D341Med (cell line): ENCODE data around the gene ZFAND2A.
"Not testable (repeated sequence)": the region's sequence is repeated elsewhere in the genome, so short reads cannot be mapped to it uniquely, and the experiment has no call there.

Experiments used
- DNase-seq: peaks from one replicate; pipeline ENCODE4 v3.0.0; 2012; ENCODE audit warnings: low spot score

ZFAND2A gene

DNA sequence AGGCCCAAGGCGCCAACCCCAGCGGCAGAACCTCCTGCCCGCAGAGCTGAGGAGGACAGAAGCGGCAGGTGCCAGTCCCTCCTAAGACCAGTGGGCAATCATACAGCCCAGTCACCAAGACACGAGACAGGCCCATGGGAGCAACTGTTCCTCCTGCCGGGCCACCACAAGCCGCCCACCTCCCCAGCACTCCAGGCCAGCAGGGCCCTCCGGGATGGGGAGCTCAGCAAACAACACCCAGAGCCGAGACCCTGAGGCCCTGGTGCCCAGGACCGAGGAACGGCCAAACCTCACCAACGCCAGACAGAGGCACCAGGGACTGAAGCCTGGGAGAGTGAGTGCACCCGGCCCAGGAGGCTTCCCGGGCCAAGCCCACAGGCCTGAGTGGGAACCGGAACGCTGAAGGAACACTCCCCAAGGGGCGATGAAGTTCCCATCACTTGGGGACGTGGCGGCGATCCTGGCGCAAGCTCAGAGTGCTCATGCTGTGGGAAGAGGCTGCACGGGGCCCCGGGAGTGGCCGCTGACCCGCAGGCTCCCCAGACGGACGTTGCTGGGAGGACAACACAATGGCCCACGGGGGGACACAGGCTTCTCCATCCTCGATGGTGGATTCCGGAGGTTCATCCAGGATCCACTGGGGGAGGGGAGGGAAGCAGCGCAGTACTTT, 37.0 kb downstream of the ZFAND2A start:
- no peak for DNase-seq

GRCh38 chr7:1121886-1122831, 37.8 kb downstream of the ZFAND2A start:
- DNase-seq = no peak

DNA sequence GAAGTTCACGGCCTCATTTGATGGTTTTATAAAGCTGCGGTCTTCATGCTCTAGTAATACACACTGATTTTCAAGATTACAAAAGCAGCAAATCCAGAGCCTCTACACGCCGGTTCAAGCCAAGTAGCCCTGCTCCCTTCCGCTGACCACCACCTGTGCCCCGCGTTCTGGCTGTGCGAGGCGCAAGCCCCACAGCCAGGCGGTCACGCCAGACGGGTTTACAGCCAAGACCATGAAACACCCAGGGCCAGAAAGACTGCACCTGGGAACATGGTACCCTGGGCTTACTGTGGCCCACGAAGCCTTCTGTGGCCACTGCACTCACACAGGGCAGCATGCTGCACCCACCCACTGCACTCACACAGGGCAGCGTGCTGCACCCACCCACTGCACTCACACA, 38.5 kb downstream of the ZFAND2A start:
- no peak for DNase-seq

DNA sequence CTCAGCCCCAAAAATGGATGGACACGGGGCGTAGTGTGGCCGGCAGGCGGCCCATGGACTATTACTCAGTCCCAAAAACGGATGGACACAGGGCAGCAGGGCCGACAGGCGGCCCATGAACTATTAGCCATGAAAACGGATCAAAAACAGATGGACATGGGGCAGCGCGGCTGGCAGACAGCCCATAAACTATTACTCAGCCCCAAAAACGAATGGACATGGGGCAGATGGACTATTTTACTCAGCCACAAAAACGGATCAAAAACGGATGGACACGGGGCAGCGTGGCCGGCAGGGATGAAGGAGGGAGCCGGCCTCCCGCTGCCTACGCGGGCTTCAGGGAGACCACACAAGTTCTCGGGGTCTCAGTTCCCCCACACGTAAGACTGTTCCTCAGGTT, 39.2 kb downstream of the ZFAND2A start:
- no peak for DNase-seq

DNA sequence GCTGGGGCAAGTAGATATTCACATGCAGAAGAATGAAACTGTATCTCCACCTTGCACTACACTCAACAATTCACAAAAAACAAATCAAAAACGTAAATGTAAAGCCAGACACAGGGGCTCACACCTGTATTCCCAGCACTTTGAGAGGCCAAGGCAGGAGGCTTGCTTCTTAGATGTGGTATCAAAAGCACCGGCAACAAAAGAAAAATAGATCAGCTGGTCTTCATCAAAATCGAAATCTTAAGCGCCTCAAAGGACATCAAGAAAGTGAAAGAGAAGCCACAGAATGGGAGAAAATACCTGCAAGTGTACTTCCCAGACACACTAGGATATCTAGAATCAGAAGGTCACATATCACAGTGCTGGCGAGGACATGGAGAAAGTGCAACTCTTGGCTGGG, 40.8 kb downstream of the ZFAND2A start:
- no peak for DNase-seq

DNA sequence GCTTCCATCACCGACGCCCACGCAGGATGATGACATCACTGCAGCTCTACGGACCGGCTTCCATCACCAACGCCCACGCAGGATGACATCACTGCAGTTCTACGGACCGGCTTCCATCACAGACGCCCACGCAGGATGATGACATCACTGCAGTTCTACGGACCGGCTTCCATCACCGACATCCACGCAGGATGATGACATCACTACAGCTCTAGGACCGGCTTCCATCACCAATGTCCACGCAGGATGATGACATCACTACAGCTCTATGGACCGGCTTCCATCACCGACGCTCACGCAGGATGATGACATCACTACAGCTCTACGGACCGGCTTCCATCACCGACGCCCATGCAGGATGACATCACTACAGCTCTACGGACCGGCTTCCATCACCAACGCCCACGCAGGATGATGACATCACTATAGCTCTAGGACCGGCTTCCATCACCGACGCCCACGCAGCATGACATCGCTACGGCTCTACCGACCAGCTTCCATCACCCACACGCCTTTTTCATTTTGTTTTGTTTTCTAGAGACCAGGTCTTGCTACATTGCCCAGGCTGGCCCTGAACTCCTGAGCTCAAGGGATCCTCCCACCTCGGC, 42.6 kb downstream of the ZFAND2A start:
- DNase-seq = no peak

DNA sequence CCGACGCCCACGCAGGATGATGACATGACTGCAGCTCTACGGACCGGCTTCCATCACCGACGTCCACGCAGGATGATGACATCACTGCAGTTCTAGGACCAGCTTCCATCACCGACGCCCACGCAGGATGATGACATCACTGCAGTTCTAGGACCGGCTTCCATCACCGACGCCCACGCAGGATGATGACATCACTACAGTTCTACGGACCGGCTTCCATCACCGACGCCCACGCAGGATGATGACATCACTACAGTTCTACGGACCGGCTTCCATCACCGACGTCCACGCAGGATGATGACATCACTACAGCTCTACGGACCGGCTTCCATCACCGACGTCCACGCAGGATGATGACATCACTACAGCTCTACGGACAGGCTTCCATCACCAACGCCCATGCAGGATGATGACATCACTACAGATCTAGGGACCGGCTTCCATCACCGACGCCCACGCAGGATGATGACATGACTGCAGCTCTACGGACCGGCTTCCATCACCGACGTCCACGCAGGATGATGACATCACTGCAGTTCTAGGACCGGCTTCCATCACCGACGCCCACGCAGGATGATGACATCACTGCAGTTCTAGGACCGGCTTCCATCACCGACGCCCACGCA, 43.5 kb downstream of the ZFAND2A start:
- not testable (repeated sequence) for DNase-seq

GRCh38 chr7:1115171-1116045, 44.6 kb downstream of the ZFAND2A start:
- not testable (repeated sequence) for DNase-seq

GRCh38 chr7:1114505-1114904, 45.5 kb downstream of the ZFAND2A start:
- no peak for DNase-seq

GRCh38 chr7:1114088-1114487, 45.9 kb downstream of the ZFAND2A start:
- no peak for DNase-seq

- DNase-seq = no peak
These were observed 46.5 kb downstream of the ZFAND2A start for GRCh38 chr7:1113548-1113885.

DNA sequence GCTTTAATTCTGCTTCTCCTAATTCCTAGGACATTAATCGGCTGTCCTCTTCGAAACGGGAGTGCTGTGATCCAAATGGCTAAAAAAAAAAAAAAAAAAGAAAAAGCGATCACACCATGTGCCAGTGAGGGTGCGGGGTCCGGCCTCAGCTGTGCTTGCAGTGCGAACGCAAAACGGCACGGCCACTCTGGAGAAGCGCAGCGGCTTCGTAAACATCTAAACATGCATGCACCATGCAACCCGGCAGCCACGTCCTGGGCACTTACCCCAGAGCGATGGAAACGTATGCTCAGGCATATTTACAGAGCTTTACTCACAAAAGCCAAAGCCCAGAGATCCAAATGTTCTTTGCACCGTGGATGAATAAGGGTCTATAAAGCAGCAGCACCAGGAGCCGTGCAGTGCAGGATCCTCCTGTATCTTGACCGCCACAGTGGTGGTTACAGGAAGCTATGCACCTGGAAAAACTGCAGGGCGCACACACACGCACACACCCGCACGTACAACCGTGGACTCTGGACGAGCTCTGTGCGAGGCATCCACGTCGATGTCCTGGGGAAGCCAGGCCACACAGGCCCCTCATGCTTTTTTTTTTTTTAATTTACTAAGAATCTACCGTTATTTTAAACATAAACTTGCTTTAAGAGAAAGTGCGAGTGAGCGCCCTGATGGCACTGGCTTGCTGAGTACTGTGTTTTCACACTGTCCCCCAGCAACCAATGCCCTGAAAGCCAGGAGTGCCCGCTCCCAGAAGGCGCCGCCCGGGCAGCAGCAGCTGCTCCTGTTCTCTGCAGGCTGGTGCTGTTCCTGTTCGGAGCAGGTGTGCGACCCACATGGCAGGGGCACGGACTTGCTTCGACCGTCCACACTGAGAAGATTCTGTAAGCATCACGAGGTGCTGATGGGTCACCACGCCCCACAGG, 47.1 kb downstream of the ZFAND2A start:
- DNase-seq = no peak

GRCh38 chr7:1112109-1112508, 47.9 kb downstream of the ZFAND2A start:
- DNase-seq = no peak

- DNase-seq = no peak
These were observed 48.8 kb downstream of the ZFAND2A start for GRCh38 chr7:1111156-1111555.

GRCh38 chr7:1110358-1110757, 49.6 kb downstream of the ZFAND2A start:
- DNase-seq = no peak

DNA sequence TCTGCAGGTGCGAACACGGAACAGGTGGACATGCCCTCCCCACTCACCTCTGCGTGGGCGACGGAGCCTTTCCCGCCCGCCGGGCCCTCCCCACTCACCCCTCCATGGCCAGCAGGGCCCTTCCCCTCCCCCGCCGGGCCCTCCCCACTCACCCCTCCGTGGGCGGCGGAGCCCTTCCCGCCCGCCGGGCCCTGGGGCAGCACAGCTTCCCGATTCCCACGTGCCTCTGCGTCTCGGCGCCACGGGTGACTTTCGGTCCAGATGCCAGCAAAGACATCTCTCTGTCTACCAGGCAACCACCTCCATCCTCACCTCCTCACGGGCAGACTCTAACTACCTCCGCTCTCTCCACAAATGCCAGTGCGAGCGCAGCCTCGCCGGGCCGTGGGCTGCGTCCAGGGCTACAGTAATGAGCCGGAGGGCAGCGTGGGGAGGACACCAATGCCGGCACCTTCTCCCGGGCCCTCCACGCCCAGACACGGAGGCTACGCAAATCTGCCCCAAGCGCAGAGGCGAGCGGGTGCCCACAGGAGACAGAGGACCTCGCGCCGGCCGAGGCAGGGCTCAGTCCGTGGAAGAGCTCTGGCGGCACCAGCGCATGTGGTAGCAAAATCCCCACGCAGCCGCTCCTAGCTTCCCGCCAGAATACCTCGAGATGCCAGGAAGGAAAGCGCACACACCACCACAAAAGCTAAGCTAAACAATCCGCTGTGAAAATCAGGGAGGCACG, 50.2 kb downstream of the ZFAND2A start:
- DNase-seq = no peak

GRCh38 chr7:1108264-1108920, 51.6 kb downstream of the ZFAND2A start:
- DNase-seq = no peak

DNA sequence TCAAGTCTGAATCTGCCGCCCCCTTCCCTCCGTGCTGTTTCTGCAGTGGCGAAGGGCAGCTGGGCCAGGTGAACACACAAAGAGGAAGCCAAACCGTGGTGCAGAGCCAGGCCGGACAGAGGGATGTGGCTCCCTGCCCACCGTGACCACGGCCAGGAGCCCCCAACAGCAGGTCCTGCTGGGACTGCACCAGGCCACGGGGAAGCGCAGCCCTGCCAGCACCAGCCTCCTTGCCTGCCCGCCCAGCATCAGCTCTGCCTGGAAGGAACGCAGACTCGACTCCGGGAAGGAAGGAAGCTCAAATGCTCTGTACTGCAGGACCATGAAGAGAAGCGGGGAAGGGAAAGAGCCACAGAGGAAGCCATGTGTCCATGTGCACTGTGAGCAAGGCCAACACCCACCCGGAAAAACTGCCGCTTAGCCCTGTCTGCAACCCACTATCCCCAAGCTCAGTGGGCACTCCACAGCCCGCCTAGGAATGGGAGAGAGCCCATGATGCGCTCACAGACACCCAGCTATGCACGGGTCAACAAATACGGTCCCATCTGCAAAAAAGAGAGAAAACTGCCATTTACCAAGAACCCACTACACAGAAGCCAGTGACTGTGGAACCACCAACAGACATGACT, 53.1 kb downstream of the ZFAND2A start:
- DNase-seq = no peak
